ENCODE data around the gene GARNL3.
A peak's percentile ranks its signal among the peaks of the same experiment; 100 is the strongest.

Gene GARNL3

DNA sequence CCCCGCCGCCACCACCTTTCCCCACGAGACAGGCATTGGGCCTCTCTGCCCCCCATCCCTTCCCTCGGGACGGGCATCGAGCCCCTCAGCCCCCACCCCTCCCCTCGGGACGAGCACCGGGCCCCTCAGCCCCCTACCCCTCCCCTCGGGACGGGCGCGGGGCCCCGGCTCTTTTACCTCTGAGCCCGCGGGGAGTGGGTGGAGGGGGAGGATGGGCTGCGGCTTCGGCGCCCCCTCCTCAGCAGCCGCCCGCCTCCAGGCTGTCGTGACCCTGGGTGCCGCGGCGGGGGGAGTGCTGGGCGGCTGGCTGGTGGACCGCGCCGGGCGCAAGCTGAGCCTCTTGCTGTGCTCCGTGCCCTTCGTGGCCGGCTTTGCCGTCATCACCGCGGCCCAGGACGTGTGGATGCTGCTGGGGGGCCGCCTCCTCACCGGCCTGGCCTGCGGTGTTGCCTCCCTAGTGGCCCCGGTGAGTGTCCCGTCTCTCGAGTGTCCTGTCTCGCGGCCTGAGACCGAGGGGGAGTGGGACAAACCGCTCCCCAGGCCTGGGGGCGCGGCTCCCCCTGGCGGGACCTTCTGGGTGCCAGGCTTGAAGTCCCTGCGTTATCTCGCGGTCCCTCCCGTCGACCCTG, 133.2 kb downstream of the GARNL3 start:
- ChIA-PET CTCF (interaction anchor here (0.5 to 2.9 kb wide), 14 partner anchors 9 to 901 kb away, joined by 3 to 9 read pairs (median 3); no protein-coding TSS in a partner anchor), POLR2A (ENCODE audit: low non-redundant PET) (interaction anchor here (0.6 kb wide), 2 partner anchors 26 to 58 kb away, joined by 3 to 6 read pairs; partner anchors contain the start of gene ZNF79)
- H3K27ac ChIP-seq: peak overlapping the region; percentile 84
- TF ChIP-seq, protein P1, sequence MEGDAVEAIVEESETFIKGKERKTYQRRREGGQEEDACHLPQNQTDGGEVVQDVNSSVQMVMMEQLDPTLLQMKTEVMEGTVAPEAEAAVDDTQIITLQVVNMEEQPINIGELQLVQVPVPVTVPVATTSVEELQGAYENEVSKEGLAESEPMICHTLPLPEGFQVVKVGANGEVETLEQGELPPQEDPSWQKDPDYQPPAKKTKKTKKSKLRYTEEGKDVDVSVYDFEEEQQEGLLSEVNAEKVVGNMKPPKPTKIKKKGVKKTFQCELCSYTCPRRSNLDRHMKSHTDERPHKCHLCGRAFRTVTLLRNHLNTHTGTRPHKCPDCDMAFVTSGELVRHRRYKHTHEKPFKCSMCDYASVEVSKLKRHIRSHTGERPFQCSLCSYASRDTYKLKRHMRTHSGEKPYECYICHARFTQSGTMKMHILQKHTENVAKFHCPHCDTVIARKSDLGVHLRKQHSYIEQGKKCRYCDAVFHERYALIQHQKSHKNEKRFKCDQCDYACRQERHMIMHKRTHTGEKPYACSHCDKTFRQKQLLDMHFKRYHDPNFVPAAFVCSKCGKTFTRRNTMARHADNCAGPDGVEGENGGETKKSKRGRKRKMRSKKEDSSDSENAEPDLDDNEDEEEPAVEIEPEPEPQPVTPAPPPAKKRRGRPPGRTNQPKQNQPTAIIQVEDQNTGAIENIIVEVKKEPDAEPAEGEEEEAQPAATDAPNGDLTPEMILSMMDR (conservative IDR thresholded peaks at IDR 0.05; ENCODE audit: low read depth): peak; percentile 88
- DNase-seq (ENCODE audit: low spot score): peak; percentile 48

GRCh38 chr9:127398275-127398647, 133.7 kb downstream of the GARNL3 start:
- peak overlapping the region; percentile 84 for H3K27ac ChIP-seq
- TF ChIP-seq, protein P1 (conservative IDR thresholded peaks at IDR 0.05; ENCODE audit: low read depth): peak; percentile 52; the same call in 1 of the 2 replicates
- ChIA-PET CTCF (interaction anchor here (0.6 to 2.9 kb wide), 7 partner anchors 36 to 901 kb away, joined by 3 to 9 read pairs (median 4); no protein-coding TSS in a partner anchor), POLR2A (ENCODE audit: low non-redundant PET) (no interaction called here)
- DNase-seq (ENCODE audit: low spot score): no peak

DNA sequence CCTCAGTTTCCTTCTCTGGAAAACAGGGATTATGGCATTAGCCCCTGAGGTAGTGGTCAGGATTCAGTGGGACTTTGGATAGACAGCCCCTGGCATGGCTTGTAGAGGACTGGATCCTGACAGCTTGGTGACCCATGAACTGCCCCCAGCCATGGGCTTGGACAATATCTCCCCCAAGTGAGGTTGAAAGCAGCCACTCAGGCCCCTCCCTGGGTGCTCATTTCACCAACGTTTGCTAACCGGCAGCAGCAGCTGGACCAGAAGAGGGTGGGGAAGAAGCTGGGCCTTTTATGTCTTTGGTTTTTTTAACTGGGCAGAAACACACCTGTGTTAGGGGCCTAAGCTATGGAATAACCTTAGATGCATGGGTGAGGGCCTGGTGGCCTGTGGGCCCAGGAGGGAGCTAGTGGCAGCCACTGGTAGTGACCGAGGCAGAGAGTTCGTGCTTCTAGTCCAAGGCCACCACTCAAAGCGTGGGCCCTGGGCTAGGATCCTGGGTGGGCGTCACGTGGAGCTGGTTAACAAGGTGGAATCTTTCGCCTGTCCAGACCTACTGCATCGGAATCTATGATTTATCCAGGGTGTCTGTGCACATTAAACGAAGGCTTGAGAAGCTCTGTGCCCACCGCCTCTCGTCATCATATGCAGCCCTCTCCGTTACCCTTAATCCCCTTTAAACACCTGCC, 134.3 kb downstream of the GARNL3 start:
- no peak for DNase-seq (ENCODE audit: low spot score)
- TF ChIP-seq, protein P1 (conservative IDR thresholded peaks at IDR 0.05; ENCODE audit: low read depth): no peak
- H3K27ac ChIP-seq: peak overlapping the region; percentile 84
- ChIA-PET POLR2A (ENCODE audit: low non-redundant PET) (interaction anchor here (0.7 kb wide), 1 partner anchor 296 kb away, joined by 4 read pairs; no protein-coding TSS in a partner anchor), CTCF (interaction anchor here (0.6 to 2.9 kb wide), 9 partner anchors 9 to 458 kb away, joined by 3 to 10 read pairs (median 4); no protein-coding TSS in a partner anchor)

DNA sequence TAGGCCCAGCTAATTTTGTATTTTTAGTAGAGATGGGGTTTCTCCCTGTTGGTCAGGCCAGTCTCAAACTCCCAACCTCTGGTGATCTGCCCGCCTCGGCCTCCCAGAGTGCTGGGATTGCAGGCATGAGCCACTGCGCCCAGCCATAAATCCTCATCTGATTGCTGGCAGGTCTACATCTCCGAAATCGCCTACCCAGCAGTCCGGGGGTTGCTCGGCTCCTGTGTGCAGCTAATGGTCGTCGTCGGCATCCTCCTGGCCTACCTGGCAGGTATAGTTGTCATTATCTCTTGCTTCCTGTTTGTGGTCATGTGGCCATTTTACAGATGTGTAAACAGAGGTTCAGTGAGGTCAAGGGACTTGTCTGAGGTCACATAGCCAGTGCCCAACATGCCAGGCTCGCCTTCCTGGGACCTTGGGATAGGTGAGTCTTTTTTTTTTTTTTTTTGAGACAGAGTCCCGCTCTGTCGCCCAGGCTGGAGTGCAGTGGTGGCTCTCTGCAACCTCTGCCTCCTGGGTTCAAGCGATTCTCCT, 135.2 kb downstream of the GARNL3 start:
- no peak for DNase-seq (ENCODE audit: low spot score)
- POLR2A ChIA-PET (ENCODE audit: low non-redundant PET): no interaction called here
- TF ChIP-seq, protein P1 (conservative IDR thresholded peaks at IDR 0.05; ENCODE audit: low read depth): no peak
- CTCF ChIA-PET: interaction anchor here (0.6 to 1.5 kb wide), 4 partner anchors 12 to 717 kb away, joined by 3 to 10 read pairs (median 5); no protein-coding TSS in a partner anchor
- peak overlapping the region; percentile 84 for H3K27ac ChIP-seq

DNA sequence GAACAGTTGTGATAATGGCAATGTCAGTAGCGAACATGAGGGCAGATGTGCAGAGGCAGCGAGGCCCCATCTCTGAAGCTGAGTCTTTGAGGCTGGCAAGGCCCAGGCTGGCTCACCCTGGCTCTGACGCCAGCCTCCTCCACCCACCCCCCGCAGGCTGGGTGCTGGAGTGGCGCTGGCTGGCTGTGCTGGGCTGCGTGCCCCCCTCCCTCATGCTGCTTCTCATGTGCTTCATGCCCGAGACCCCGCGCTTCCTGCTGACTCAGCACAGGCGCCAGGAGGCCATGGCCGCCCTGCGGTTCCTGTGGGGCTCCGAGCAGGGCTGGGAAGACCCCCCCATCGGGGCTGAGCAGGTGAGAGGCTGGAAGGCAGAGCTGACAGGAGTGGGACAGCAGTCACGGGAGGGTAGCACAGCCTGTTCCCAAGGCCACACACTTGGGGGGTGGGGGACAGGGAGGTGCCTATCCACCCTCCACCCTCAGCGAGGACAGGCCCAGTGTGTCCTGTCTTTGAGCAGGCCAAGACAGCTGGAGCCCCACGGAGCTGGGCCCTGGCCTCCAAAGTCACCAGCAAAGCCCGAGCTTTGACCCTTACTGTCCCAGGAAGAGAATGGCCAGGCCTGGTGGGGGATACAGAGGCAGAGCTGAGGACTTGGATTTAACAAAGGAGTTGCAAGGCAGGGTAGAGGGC, 138.0 kb downstream of the GARNL3 start:
- TF ChIP-seq, protein P1 (conservative IDR thresholded peaks at IDR 0.05; ENCODE audit: low read depth): no peak
- peak overlapping the region; percentile 0; the same call in 1 of the 2 replicates for H3K27ac ChIP-seq
- POLR2A ChIA-PET (ENCODE audit: low non-redundant PET): interaction anchor here (0.5 kb wide), 1 partner anchor 54 kb away, joined by 10 read pairs; no protein-coding TSS in a partner anchor
- CTCF ChIA-PET: no interaction called here
- DNase-seq (ENCODE audit: low spot score): no peak

All from RWPE1 (cell line).